PC-3 (cell line): ENCODE measurements around the gene KIAA0930. TPM values are rescaled to one million over a fixed set of nuclear protein-coding genes. Genes with fewer than 3 reads are reported as not detected.
A peak's percentile ranks its signal among the peaks of the same experiment; 100 is the strongest.

Experiments
- ATAC-seq: fragments of 200-7000 bp; cut with Tn5 transposase; 2 replicates; pipeline ENCODE4 v1.9.1; 2020; ENCODE audit warnings: mild to moderate bottlenecking, moderate library complexity
- BruUV-seq: library from RNA; stranded (reverse); fragments of 400-500 nt; replicated peaks from 2 replicates; lab custom pipeline; 2021; lab: Mats Ljungman, UMichigan
- CTCF ChIA-PET: fragments of 300-600 bp; sonication (Branson Sonifier 250); formaldehyde crosslinking; loops from one replicate; lab custom pipeline; 2022; ENCODE audit warnings: antibody characterized with exemption; lab: Charles Lee
- POLR2A ChIA-PET: fragments of 300-600 bp; sonication (Branson Sonifier 250); formaldehyde crosslinking; loops from one replicate; lab custom pipeline; 2022; ENCODE audit warnings: antibody characterized with exemption; ENCODE audit not compliant: unreplicated experiment; lab: Charles Lee
- DNase-seq: peaks from one replicate; pipeline ENCODE4 v3.0.0-alpha.2; 2015
- H2AFZ ChIP-seq: fragments of 300-600 bp; sonication (generic); 2 replicates; pipeline ENCODE4 v1.6.0; 2016; ENCODE audit warnings: antibody characterized with exemption, low read length
- H3F3A ChIP-seq: fragments of 300-600 bp; sonication (generic); one replicate; pipeline ENCODE4 v1.6.0; 2017; ENCODE audit warnings: antibody characterized with exemption, low read length, control low read depth, mild to moderate bottlenecking; ENCODE audit not compliant: unreplicated experiment
- H3K27ac ChIP-seq: fragments of 300-600 bp; sonication (generic); 2 replicates; pipeline ENCODE4 v1.5.1; 2016; ENCODE audit warnings: mild to moderate bottlenecking, low read length
- H3K27me3 ChIP-seq: fragments of 300-600 bp; sonication (generic); 2 replicates; pipeline ENCODE4 v1.6.1; 2016; ENCODE audit warnings: low read length, mixed read lengths
- H3K36me3 ChIP-seq: fragments of 300-600 bp; sonication (generic); 2 replicates; pipeline ENCODE4 v1.6.1; 2016; ENCODE audit warnings: low read depth, mixed run types, low read length, mixed read lengths
- H3K4me1 ChIP-seq: fragments of 300-600 bp; sonication (generic); 2 replicates; pipeline ENCODE4 v1.5.1; 2016; ENCODE audit warnings: low read length; ENCODE audit not compliant: insufficient read depth
- H3K4me2 ChIP-seq: fragments of 300-600 bp; sonication (generic); 2 replicates; pipeline ENCODE4 v1.6.0; 2016; ENCODE audit warnings: low read length
- H3K4me3 ChIP-seq: fragments of 300-600 bp; sonication (generic); 2 replicates; pipeline ENCODE4 v1.5.1; 2016; ENCODE audit warnings: mild to moderate bottlenecking, low read length, mixed read lengths
- H3K79me2 ChIP-seq: fragments of 300-600 bp; sonication (generic); 2 replicates; pipeline ENCODE4 v1.6.1; 2017; ENCODE audit warnings: low read length, mixed read lengths
- H3K9ac ChIP-seq: fragments of 300-600 bp; sonication (generic); 2 replicates; pipeline ENCODE4 v1.6.0; 2016; ENCODE audit warnings: mild to moderate bottlenecking, low read length
- H3K9me2 ChIP-seq: fragments of 300-600 bp; sonication (generic); replicated peaks from 2 replicates; pipeline ENCODE4 v1.6.1; 2016; ENCODE audit warnings: mixed run types, low read length, mixed read lengths
- H3K9me3 ChIP-seq: fragments of 300-600 bp; sonication (generic); 2 replicates; pipeline ENCODE4 v1.6.1; 2016; ENCODE audit warnings: low read length, mixed read lengths
- H4K20me1 ChIP-seq: fragments of 300-600 bp; sonication (generic); 2 replicates; pipeline ENCODE4 v1.6.1; 2016; ENCODE audit warnings: low read length, mixed read lengths
- EZH2 ChIP-seq: fragments of 300-600 bp; sonication (generic); IDR thresholded peaks from one replicate; pipeline ENCODE4 v1.6.1; 2017; ENCODE audit warnings: antibody characterized with exemption, mild to moderate bottlenecking, low read length; ENCODE audit not compliant: unreplicated experiment
- EZH2phosphoT487 ChIP-seq: fragments of 300-600 bp; sonication (generic); IDR thresholded peaks from 2 replicates; pipeline ENCODE4 v1.6.1; 2018; ENCODE audit warnings: mild to moderate bottlenecking, antibody characterized with exemption, low read length, borderline replicate concordance
- intact Hi-C: fragments of 100-400 bp; cut with micrococcal nuclease; formaldehyde crosslinking; loops from 2 replicates; pipeline ENCODE4 v1.9.0; 2023
- microRNA-seq: library from miRNA; unstranded; fragments of <30 nt; microRNA quantifications from one replicate; pipeline ENCODE4 v1.1.0, GENCODE V29; 2020; ENCODE audit not compliant: unreplicated experiment
- total RNA-seq: library from RNA; depleted of rRNA; stranded (reverse); fragments of >200 nt; gene quantifications from 2 replicates; pipeline ENCODE4 v1.2.3, GENCODE V29; 2014; rRNA removed
- TF ChIP-seq, protein P1 (sequence below): fragments of 300-600 bp; sonication (generic); conservative IDR thresholded peaks from 2 replicates; pipeline ENCODE4 v1.5.1; 2017; ENCODE audit warnings: antibody characterized with exemption, low read depth, mild to moderate bottlenecking, low read length

KIAA0930 gene
- total RNA-seq, 1 experiment from 2014 or later = 29.8 TPM

GRCh38 chr22:45144916-45145315, 95.8 kb downstream of the KIAA0930 start:
- 0 out of 2 replicates have a peak, but pooled peaks cover 4% of the 10 kb centered on the region for H3K36me3 ChIP-seq
- H2AFZ ChIP-seq = no peak overlapping the region
- no peaks in the 10 kb centered on the region for H3K79me2 ChIP-seq
- CTCF ChIA-PET = no interaction called here
- no peak for DNase-seq
- BruUV-seq = TSS peak; percentile 3
- no peak overlapping the region for H3K27ac ChIP-seq
- no peaks in the 10 kb centered on the region for H4K20me1 ChIP-seq
- ATAC-seq = 0 out of 2 replicates have a peak, but pooled peaks have one; percentile 18
- no peak overlapping the region for H3K4me2 ChIP-seq
- TF ChIP-seq, protein P1, sequence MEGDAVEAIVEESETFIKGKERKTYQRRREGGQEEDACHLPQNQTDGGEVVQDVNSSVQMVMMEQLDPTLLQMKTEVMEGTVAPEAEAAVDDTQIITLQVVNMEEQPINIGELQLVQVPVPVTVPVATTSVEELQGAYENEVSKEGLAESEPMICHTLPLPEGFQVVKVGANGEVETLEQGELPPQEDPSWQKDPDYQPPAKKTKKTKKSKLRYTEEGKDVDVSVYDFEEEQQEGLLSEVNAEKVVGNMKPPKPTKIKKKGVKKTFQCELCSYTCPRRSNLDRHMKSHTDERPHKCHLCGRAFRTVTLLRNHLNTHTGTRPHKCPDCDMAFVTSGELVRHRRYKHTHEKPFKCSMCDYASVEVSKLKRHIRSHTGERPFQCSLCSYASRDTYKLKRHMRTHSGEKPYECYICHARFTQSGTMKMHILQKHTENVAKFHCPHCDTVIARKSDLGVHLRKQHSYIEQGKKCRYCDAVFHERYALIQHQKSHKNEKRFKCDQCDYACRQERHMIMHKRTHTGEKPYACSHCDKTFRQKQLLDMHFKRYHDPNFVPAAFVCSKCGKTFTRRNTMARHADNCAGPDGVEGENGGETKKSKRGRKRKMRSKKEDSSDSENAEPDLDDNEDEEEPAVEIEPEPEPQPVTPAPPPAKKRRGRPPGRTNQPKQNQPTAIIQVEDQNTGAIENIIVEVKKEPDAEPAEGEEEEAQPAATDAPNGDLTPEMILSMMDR = no peak
- TF ChIP-seq EZH2 (no peak), EZH2phosphoT487 (no peak)
- no peak overlapping the region for H3K9ac ChIP-seq
- intact Hi-C loops = no loop called here
- POLR2A ChIA-PET = no interaction called here
- H3K27me3 ChIP-seq = no peaks in the 10 kb centered on the region
- no peaks in the 10 kb centered on the region for H3F3A ChIP-seq
- H3K9me2 ChIP-seq = no peaks in the 10 kb centered on the region
- H3K9me3 ChIP-seq = no peaks in the 10 kb centered on the region
- no peaks in the 10 kb centered on the region for H3K4me1 ChIP-seq
- H3K4me3 ChIP-seq = no peak overlapping the region

DNA sequence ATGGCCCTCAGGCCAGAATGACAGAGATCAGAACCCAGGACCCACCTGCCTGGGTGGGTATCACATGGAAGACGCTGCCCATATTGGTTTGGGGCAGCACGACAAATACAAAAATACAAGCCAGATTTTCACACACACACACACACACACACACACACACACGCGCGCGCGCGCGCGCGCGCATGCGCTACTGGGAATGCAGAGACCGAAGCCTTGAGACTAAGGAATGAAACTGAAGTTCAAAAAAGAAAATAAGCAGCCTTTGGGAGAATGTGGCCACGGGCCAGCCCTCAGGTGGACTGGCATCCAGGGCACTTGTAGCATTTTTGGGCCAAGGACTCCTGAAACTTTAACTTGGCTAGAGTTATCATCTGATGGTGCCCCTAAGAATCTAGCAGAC, 98.3 kb downstream of the KIAA0930 start:
- no peaks in the 10 kb centered on the region for H3K9me3 ChIP-seq
- no peaks in the 10 kb centered on the region for H3K27me3 ChIP-seq
- BruUV-seq = no TSS peak
- ATAC-seq (no peak), DNase-seq (no peak)
- H3K79me2 ChIP-seq = no peaks in the 10 kb centered on the region
- no peaks in the 10 kb centered on the region for H3K36me3 ChIP-seq
- no peak overlapping the region for H3K9ac ChIP-seq
- no peak overlapping the region for H3K4me2 ChIP-seq
- intact Hi-C loops = no loop called here
- no peak overlapping the region for H3K4me3 ChIP-seq
- no peaks in the 10 kb centered on the region for H3F3A ChIP-seq
- H2AFZ ChIP-seq = no peak overlapping the region
- H3K4me1 ChIP-seq = no peaks in the 10 kb centered on the region
- ChIA-PET POLR2A (no interaction called here), CTCF (no interaction called here)
- TF ChIP-seq, protein P1 = no peak
- TF ChIP-seq EZH2phosphoT487 (no peak), EZH2 (no peak)
- H3K9me2 ChIP-seq = no peaks in the 10 kb centered on the region
- no peak overlapping the region for H3K27ac ChIP-seq
- no peaks in the 10 kb centered on the region for H4K20me1 ChIP-seq

Small RNAs within 50 kb of the gene (microRNA-seq; reads per million reads assigned to microRNA genes)
- gene MIR1249 = 11.5 reads per million, percentile 38 among the genes with 10 or more reads in this experiment

Other genes starting within 250 kb of the KIAA0930 start
- 0.12 TPM in 1 of 2 replicates, not detected in the other for gene PHF21B, start 230.9 kb downstream of the KIAA0930 start, total RNA-seq
- 65.0 and 69.9 TPM in 2 replicates for gene NUP50, start 77.0 kb downstream of the KIAA0930 start, total RNA-seq
- gene UPK3A, start 44.1 kb upstream of the KIAA0930 start, total RNA-seq = 1.1 TPM in 1 of 2 replicates, not detected in the other
- gene FAM118A, start 69.0 kb upstream of the KIAA0930 start, total RNA-seq = 19.6 and 20.3 TPM in 2 replicates
- gene SMC1B, start 172.7 kb upstream of the KIAA0930 start, total RNA-seq = 0.04 TPM in 1 of 2 replicates, not detected in the other
- 2.7 and 4.5 TPM in 2 replicates for gene RIBC2, start 172.8 kb upstream of the KIAA0930 start, total RNA-seq